Measurements from ENCODE around the gene MYOT. TPM values are rescaled to one million over a fixed set of nuclear protein-coding genes. Genes with fewer than 3 reads are reported as not detected.

MYOT gene
- total RNA-seq, 6 donors from 2014 or later, result not detected

- H3K27me3 ChIP-seq, result no peaks in the 10 kb centered on the region
- H3K36me3 ChIP-seq, result no peaks in the 10 kb centered on the region
- no peak for TF ChIP-seq CTCF (IDR thresholded peaks at IDR 0.05)
- no peak for TF ChIP-seq POLR2AphosphoS5 (IDR thresholded peaks at IDR 0.05)
- no peak for TF ChIP-seq POLR2A (IDR thresholded peaks at IDR 0.05)
- no peak for TF ChIP-seq EP300 (IDR thresholded peaks at IDR 0.05)
- no peak overlapping the region for H3K27ac ChIP-seq
- ATAC-seq (ENCODE audit: low FRiP score in 2 of 2) (no peak), DNase-seq (no peak)
- H3K4me1 ChIP-seq, result no peaks in the 10 kb centered on the region
- no peak overlapping the region for H3K4me3 ChIP-seq
- no peaks in the 10 kb centered on the region for H3K9me3 ChIP-seq
These were observed 41.6 kb upstream of the MYOT start for GRCh38 chr5:137826067-137826466.

GRCh38 chr5:137828180-137828579 is 39.5 kb upstream of the MYOT start:
- H3K4me1 ChIP-seq, result no peaks in the 10 kb centered on the region
- H3K9me3 ChIP-seq, result no peaks in the 10 kb centered on the region
- no peak for DNase-seq
- no peaks in the 10 kb centered on the region for H3K36me3 ChIP-seq
- no peaks in the 10 kb centered on the region for H3K27me3 ChIP-seq
- no peak for ATAC-seq (ENCODE audit: low FRiP score in 2 of 2)
- no peak for TF ChIP-seq POLR2A (IDR thresholded peaks at IDR 0.05)
- TF ChIP-seq POLR2AphosphoS5 (IDR thresholded peaks at IDR 0.05), result no peak
- no peak for TF ChIP-seq CTCF (IDR thresholded peaks at IDR 0.05)
- TF ChIP-seq EP300 (IDR thresholded peaks at IDR 0.05), result no peak
- 70 to 82% methylated on average over 3 of the region's 3 CpGs for WGBS, 2 donors
- no peak overlapping the region for H3K27ac ChIP-seq
- H3K4me3 ChIP-seq, result no peak overlapping the region

GRCh38 chr5:137828664-137829063 is 39.0 kb upstream of the MYOT start:
- H3K36me3 ChIP-seq, result no peaks in the 10 kb centered on the region
- TF ChIP-seq CTCF (IDR thresholded peaks at IDR 0.05) (no peak), POLR2A (IDR thresholded peaks at IDR 0.05) (no peak), POLR2AphosphoS5 (IDR thresholded peaks at IDR 0.05) (no peak), EP300 (IDR thresholded peaks at IDR 0.05) (no peak)
- no peak overlapping the region for H3K27ac ChIP-seq
- DNase-seq, result no peak
- H3K4me3 ChIP-seq, result no peak overlapping the region
- WGBS, 2 donors, result 88 to 94% methylated on average over 1 of the region's 1 CpG
- H3K9me3 ChIP-seq, result no peaks in the 10 kb centered on the region
- no peaks in the 10 kb centered on the region for H3K4me1 ChIP-seq
- no peak for ATAC-seq (ENCODE audit: low FRiP score in 2 of 2)
- no peaks in the 10 kb centered on the region for H3K27me3 ChIP-seq

GRCh38 chr5:137831105-137831504 is 36.6 kb upstream of the MYOT start:
- no peaks in the 10 kb centered on the region for H3K9me3 ChIP-seq
- H3K27me3 ChIP-seq, result no peaks in the 10 kb centered on the region
- TF ChIP-seq EP300 (IDR thresholded peaks at IDR 0.05), result no peak
- no peak for TF ChIP-seq POLR2A (IDR thresholded peaks at IDR 0.05)
- no peak for TF ChIP-seq CTCF (IDR thresholded peaks at IDR 0.05)
- TF ChIP-seq POLR2AphosphoS5 (IDR thresholded peaks at IDR 0.05), result no peak
- no peak overlapping the region for H3K4me3 ChIP-seq
- H3K27ac ChIP-seq, result no peak overlapping the region
- WGBS, 2 donors, result 80 to 83% methylated on average over 2 of the region's 2 CpGs
- no peaks in the 10 kb centered on the region for H3K36me3 ChIP-seq
- DNase-seq (no peak), ATAC-seq (ENCODE audit: low FRiP score in 2 of 2) (no peak)
- no peaks in the 10 kb centered on the region for H3K4me1 ChIP-seq

GRCh38 chr5:137831526-137831925 is 36.1 kb upstream of the MYOT start:
- no peaks in the 10 kb centered on the region for H3K27me3 ChIP-seq
- no peaks in the 10 kb centered on the region for H3K4me1 ChIP-seq
- no peak overlapping the region for H3K4me3 ChIP-seq
- no peak for DNase-seq
- no peaks in the 10 kb centered on the region for H3K36me3 ChIP-seq
- no peak overlapping the region for H3K27ac ChIP-seq
- peak in 1 of 6 experiments; percentile 8 for TF ChIP-seq CTCF (IDR thresholded peaks at IDR 0.05)
- TF ChIP-seq POLR2AphosphoS5 (IDR thresholded peaks at IDR 0.05), result no peak
- no peak for ATAC-seq (ENCODE audit: low FRiP score in 2 of 2)
- 81% methylated on average over 3 of the region's 3 CpGs for WGBS, 2 donors
- H3K9me3 ChIP-seq, result no peaks in the 10 kb centered on the region
